Right lobe of liver (tissue), 6 donors: Measurements from ENCODE around the gene LRP11. TPM values are rescaled to one million over a fixed set of nuclear protein-coding genes. Genes with fewer than 3 reads are reported as not detected.

Source experiments
- ATAC-seq, 4 donors: fragments of 200-7000 bp; cut with Tn5 transposase; one replicate each; pipeline ENCODE4 v1.9.1; 2020; ENCODE audit warnings: mild to moderate bottlenecking in 4 of 4, moderate library complexity in 4 of 4
- DNase-seq, 3 donors: peaks; one replicate each; pipeline ENCODE4 v3.0.0-alpha.2; 2020
- H3K27ac ChIP-seq, 3 donors: fragments of 200-600 bp; one replicate each; pipeline ENCODE4 v1.8.0; 2022
- H3K27me3 ChIP-seq, 2 donors: fragments of 200-600 bp; one replicate each; pipeline ENCODE4 v1.8.0; 2022
- H3K36me3 ChIP-seq, 4 donors: fragments of 200-600 bp; sonication (generic) in 1 of 4; one replicate each; pipeline versions ENCODE4 v1.5.1 to v1.8.0; 2017 to 2022; ENCODE audit warnings: control low read depth in 1 of 4
- H3K4me1 ChIP-seq, 4 donors: fragments of 200-600 bp; sonication (generic) in 1 of 4; one replicate each; pipeline versions ENCODE4 v1.5.1 to v1.8.0; 2017 to 2022; ENCODE audit warnings: control low read depth in 1 of 4
- H3K4me3 ChIP-seq, 3 donors: fragments of 200-600 bp; one replicate each; pipeline ENCODE4 v1.8.0; 2022
- H3K9me3 ChIP-seq, 4 donors: fragments of 200-600 bp; sonication (generic) in 1 of 4; one replicate each; pipeline versions ENCODE4 v1.5.1 to v1.8.0; 2017 to 2022; ENCODE audit warnings: control low read depth in 1 of 4
- CTCF ChIP-seq, 4 donors: fragments of 200-600 bp in 3 of 4; fragments of 450-650 bp in 1 of 4; IDR thresholded peaks; one replicate each; pipeline versions ENCODE4 v1.5.1 to v1.8.0; 2016 to 2022; ENCODE audit warnings: antibody characterized with exemption in 4 of 4, mild to moderate bottlenecking in 2 of 4
- POLR2A ChIP-seq: fragments of 450-650 bp; IDR thresholded peaks from one replicate; pipeline ENCODE4 v1.6.1; 2017; ENCODE audit warnings: antibody characterized with exemption, mild to moderate bottlenecking
- WGBS: methylation state at CpG from one replicate; pipeline ENCODE4 v1.1.6; 2018; ENCODE audit warnings: low coverage, low lambda C conversion rate; ENCODE audit not compliant: insufficient coverage; ENCODE audit errors: missing lambda C conversion rate; 5-methylcytosine and 5-hydroxymethylcytosine counted together
- intact Hi-C, 2 donors: fragments of 100-400 bp; cut with DNase I; formaldehyde crosslinking; loops; one replicate each; pipeline versions ENCODE4 v1.11.2 to v1.14.1; 2022
- total RNA-seq, 6 experiments: library from RNA; depleted of rRNA in 2 of 6; stranded (reverse); fragments of >200 nt in 2 of 6; fragmentation: NEBNext Ultra II Directional in 3 of 6; extraction: Animal tissue kit (Norgen Biotek cat#: 25700) in 3 of 6; gene quantifications; one replicate each; pipeline versions ENCODE4 v1.1.0 to v1.2.4, GENCODE V29; 2016 to 2023
- donor health status: DM: no; HTN: yes; CAD: no.
- donor health status: DM: no; HTN: no; CAD: no.
- donor health status: DM: no; HTN: no; CAD: no.
- donor health status: DM: no; HTN: yes; CAD: no.
- donor health status: DM: no; HTN: yes; CAD: no.

LRP11 gene
- total RNA-seq, 6 experiments from 2014 or later: 6.8 to 11.1 (median 9.3) TPM

GRCh38 chr6:149884617-149885016, 20.5 kb upstream of the LRP11 start:
- no peak overlapping the region for H3K4me3 ChIP-seq
- intact Hi-C loops: no loop called here
- H3K27me3 ChIP-seq: no peaks in the 10 kb centered on the region
- DNase-seq (no peak), ATAC-seq (no peak)
- H3K36me3 ChIP-seq: no peaks in the 10 kb centered on the region
- TF ChIP-seq CTCF (IDR thresholded peaks at IDR 0.05) (no peak), POLR2A (no peak)
- H3K4me1 ChIP-seq: no peaks in the 10 kb centered on the region
- no peak overlapping the region for H3K27ac ChIP-seq
- WGBS: 89% methylated on average over 5 of the region's 7 CpGs
- H3K9me3 ChIP-seq: no peaks in the 10 kb centered on the region

GRCh38 chr6:149884215-149884614, 20.1 kb upstream of the LRP11 start:
- ATAC-seq (no peak), DNase-seq (no peak)
- H3K27me3 ChIP-seq: no peaks in the 10 kb centered on the region
- no peak for TF ChIP-seq CTCF (IDR thresholded peaks at IDR 0.05)
- TF ChIP-seq POLR2A: no peak
- no peak overlapping the region for H3K27ac ChIP-seq
- H3K9me3 ChIP-seq: no peaks in the 10 kb centered on the region
- H3K36me3 ChIP-seq: no peaks in the 10 kb centered on the region
- intact Hi-C loops: no loop called here
- no peak overlapping the region for H3K4me3 ChIP-seq
- no peaks in the 10 kb centered on the region for H3K4me1 ChIP-seq
- 73% methylated on average over 7 of the region's 11 CpGs for WGBS

GRCh38 chr6:149881860-149882259, 17.7 kb upstream of the LRP11 start:
- no peaks in the 10 kb centered on the region for H3K4me1 ChIP-seq
- TF ChIP-seq CTCF (IDR thresholded peaks at IDR 0.05) (no peak), POLR2A (no peak)
- DNase-seq (no peak), ATAC-seq (no peak)
- no peaks in the 10 kb centered on the region for H3K9me3 ChIP-seq
- no peak overlapping the region for H3K27ac ChIP-seq
- H3K36me3 ChIP-seq: no peaks in the 10 kb centered on the region
- no peak overlapping the region for H3K4me3 ChIP-seq
- intact Hi-C loops: no loop called here
- WGBS: 75% methylated on average over 2 of the region's 2 CpGs
- no peaks in the 10 kb centered on the region for H3K27me3 ChIP-seq

GRCh38 chr6:149881066-149881766, 17.1 kb upstream of the LRP11 start:
- Histone ChIP-seq H3K27ac (no peak overlapping the region), H3K27me3 (no peaks in the 10 kb centered on the region), H3K4me3 (no peak overlapping the region), H3K36me3 (no peaks in the 10 kb centered on the region), H3K4me1 (no peaks in the 10 kb centered on the region), H3K9me3 (no peaks in the 10 kb centered on the region)
- intact Hi-C loops: no loop called here
- DNase-seq: no peak
- WGBS: 75% methylated on average over 3 of the region's 10 CpGs
- no peak for ATAC-seq
- no peak for TF ChIP-seq POLR2A
- TF ChIP-seq CTCF (IDR thresholded peaks at IDR 0.05): no peak
